Hair follicle dermal papilla cell (primary cell): Measurements from ENCODE around the gene MELK. TPM values are rescaled to one million over a fixed set of nuclear protein-coding genes. Genes with fewer than 3 reads are reported as not detected.

ENCODE experiments used
- total RNA-seq: library from RNA; depleted of rRNA; stranded (reverse); fragments of >200 nt; gene quantifications from 2 replicates; pipeline ENCODE4 v1.2.3, GENCODE V29; 2012

Gene MELK
- total RNA-seq, result 7.6 and 9.1 TPM in 2 replicates

GRCh38 chr9:36572515-36573418 is at the start of gene MELK:
MELK (plus strand) TSS chr9:36572895; CDS start chr9:36581682, 8,787 bp downstream.

Other genes starting within 250 kb of the MELK start
- 14.0 and 15.3 TPM in 2 replicates for gene RNF38, start 172.6 kb upstream of the MELK start, total RNA-seq